HG02623 (cell line): ENCODE results near the gene CNNM3.

Source experiments
- ATAC-seq: cut with Tn5 transposase; IDR thresholded peaks from one replicate; pipeline ENCODE4 v1.9.1; 2021; ENCODE audit warnings: moderate library complexity; ENCODE audit not compliant: unreplicated experiment

CNNM3 gene

GRCh38 chr2:96816836-96817702 lies 1.0 kb downstream of the CNNM3 start:
- no peak for ATAC-seq

- ATAC-seq, result no peak
Measured at GRCh38 chr2:96817882-96818281, 1.8 kb downstream of the CNNM3 start.

- no peak for ATAC-seq
Measured at GRCh38 chr2:96819128-96819875, 3.2 kb downstream of the CNNM3 start.

GRCh38 chr2:96819876-96820511 lies 3.9 kb downstream of the CNNM3 start:
- no peak for ATAC-seq

- no peak for ATAC-seq
Measured at GRCh38 chr2:96821113-96821675, 5.1 kb downstream of the CNNM3 start.

- no peak for ATAC-seq
Measured at GRCh38 chr2:96822786-96823185, 6.7 kb downstream of the CNNM3 start.

GRCh38 chr2:96823198-96823597 lies 7.1 kb downstream of the CNNM3 start:
- ATAC-seq, result no peak

GRCh38 chr2:96824079-96824870 lies 8.2 kb downstream of the CNNM3 start:
- ATAC-seq, result no peak

- no peak for ATAC-seq
Measured at GRCh38 chr2:96825057-96825456, 9.0 kb downstream of the CNNM3 start.

GRCh38 chr2:96826546-96827278 lies 10.6 kb downstream of the CNNM3 start:
- ATAC-seq, result no peak

- no peak for ATAC-seq
Measured at GRCh38 chr2:96828436-96828835, 12.4 kb downstream of the CNNM3 start.

- ATAC-seq, result no peak
Measured at GRCh38 chr2:96828874-96829273, 12.8 kb downstream of the CNNM3 start.

GRCh38 chr2:96830044-96830562 lies 14.0 kb downstream of the CNNM3 start:
- ATAC-seq, result no peak

GRCh38 chr2:96831679-96832078 lies 15.6 kb downstream of the CNNM3 start:
- ATAC-seq, result no peak

GRCh38 chr2:96832408-96832753 lies 16.3 kb downstream of the CNNM3 start:
- ATAC-seq, result no peak

GRCh38 chr2:96832754-96833507 lies 16.9 kb downstream of the CNNM3 start:
- no peak for ATAC-seq

GRCh38 chr2:96835830-96836229 lies 19.8 kb downstream of the CNNM3 start:
- ATAC-seq, result no peak

GRCh38 chr2:96837575-96837974 lies 21.5 kb downstream of the CNNM3 start:
- ATAC-seq, result no peak
